ENCODE measurements around the gene SUPT5H.

SUPT5H gene

GRCh38 chr19:39419003-39419402, 26.4 kb upstream of the SUPT5H start:
- Histone ChIP-seq H3K9me3 (replicated peaks; ENCODE audit: low read length) (no peaks in the 10 kb centered on the region), H3K4me1 (ENCODE audit: control insufficient read depth, insufficient read depth, low read length) (peaks cover 12% of the 10 kb centered on the region), H3K36me3 (ENCODE audit: insufficient read depth, low read length) (peaks cover 58% of the 10 kb centered on the region), H3K4me2 (ENCODE audit: low read length) (no peak overlapping the region), H3K27me3 (ENCODE audit: control insufficient read depth, insufficient read depth, low read length) (no peaks in the 10 kb centered on the region), H3K4me3 (ENCODE audit: low read length) (no peak overlapping the region), H3K9ac (ENCODE audit: low read depth, low read length) (no peak overlapping the region)

DNA sequence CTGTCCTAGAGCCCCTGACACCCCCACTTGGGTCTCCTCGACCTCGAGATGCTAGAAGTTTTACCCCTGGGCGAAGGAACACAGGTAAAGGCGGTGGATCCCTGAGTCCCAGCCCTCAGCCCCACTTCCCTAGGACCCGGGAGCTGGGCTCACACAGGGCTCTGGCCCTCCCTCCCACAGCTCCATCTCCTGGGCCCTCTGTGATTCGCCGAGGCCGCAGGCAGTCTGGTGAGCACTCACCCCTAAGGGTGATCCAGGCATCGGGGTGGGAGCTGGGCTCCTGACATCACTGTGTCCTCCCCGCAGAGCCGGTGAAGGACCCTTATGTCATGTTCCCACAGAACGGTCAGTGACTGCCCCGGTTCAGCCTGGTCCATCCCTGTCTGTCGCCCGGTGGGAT, 24.6 kb upstream of the SUPT5H start:
- peaks cover 72% of the 10 kb centered on the region for H3K36me3 ChIP-seq (ENCODE audit: insufficient read depth, low read length)
- no peaks in the 10 kb centered on the region for H3K4me1 ChIP-seq (ENCODE audit: control insufficient read depth, insufficient read depth, low read length)
- no peaks in the 10 kb centered on the region for H3K27me3 ChIP-seq (ENCODE audit: control insufficient read depth, insufficient read depth, low read length)
- no peak overlapping the region for H3K4me3 ChIP-seq (ENCODE audit: low read length)
- H3K9ac ChIP-seq (ENCODE audit: low read depth, low read length): no peak overlapping the region
- no peak overlapping the region for H3K4me2 ChIP-seq (ENCODE audit: low read length)
- H3K9me3 ChIP-seq (replicated peaks; ENCODE audit: low read length): no peaks in the 10 kb centered on the region

DNA sequence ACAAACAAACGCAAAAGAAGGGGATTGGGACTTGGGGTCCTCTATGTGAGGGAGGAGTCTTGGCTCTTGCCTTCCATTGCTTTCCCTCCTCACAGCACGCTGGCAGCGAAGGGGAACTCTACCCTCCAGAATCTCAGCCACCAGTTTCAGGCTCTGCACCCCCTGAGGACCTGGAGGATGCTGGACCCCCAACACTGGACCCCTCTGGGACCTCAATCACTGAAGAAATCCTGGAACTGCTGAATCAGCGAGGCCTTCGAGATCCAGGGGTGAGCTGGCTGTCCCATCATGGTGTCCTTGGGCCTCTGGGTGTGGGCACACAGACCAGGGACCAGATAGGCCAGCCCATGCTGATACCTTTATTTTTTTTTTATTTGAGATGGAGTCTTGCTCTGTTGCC, 23.4 kb upstream of the SUPT5H start:
- Histone ChIP-seq H3K9ac (ENCODE audit: low read depth, low read length) (no peak overlapping the region), H3K36me3 (ENCODE audit: insufficient read depth, low read length) (peaks cover 68% of the 10 kb centered on the region), H3K4me1 (ENCODE audit: control insufficient read depth, insufficient read depth, low read length) (no peaks in the 10 kb centered on the region), H3K9me3 (replicated peaks; ENCODE audit: low read length) (no peaks in the 10 kb centered on the region), H3K4me3 (ENCODE audit: low read length) (no peak overlapping the region), H3K27me3 (ENCODE audit: control insufficient read depth, insufficient read depth, low read length) (no peaks in the 10 kb centered on the region), H3K4me2 (ENCODE audit: low read length) (no peak overlapping the region)

GRCh38 chr19:39423258-39424086, 21.9 kb upstream of the SUPT5H start:
- H3K27me3 ChIP-seq (ENCODE audit: control insufficient read depth, insufficient read depth, low read length): no peaks in the 10 kb centered on the region
- no peak overlapping the region for H3K4me3 ChIP-seq (ENCODE audit: low read length)
- H3K36me3 ChIP-seq (ENCODE audit: insufficient read depth, low read length): peaks cover 61% of the 10 kb centered on the region
- H3K4me1 ChIP-seq (ENCODE audit: control insufficient read depth, insufficient read depth, low read length): peaks cover 5% of the 10 kb centered on the region
- no peak overlapping the region for H3K4me2 ChIP-seq (ENCODE audit: low read length)
- no peak overlapping the region for H3K9ac ChIP-seq (ENCODE audit: low read depth, low read length)
- no peaks in the 10 kb centered on the region for H3K9me3 ChIP-seq (replicated peaks; ENCODE audit: low read length)

- H3K4me3 ChIP-seq (ENCODE audit: low read length): no peak overlapping the region
- H3K9ac ChIP-seq (ENCODE audit: low read depth, low read length): no peak overlapping the region
- H3K4me1 ChIP-seq (ENCODE audit: control insufficient read depth, insufficient read depth, low read length): peaks cover 12% of the 10 kb centered on the region
- H3K36me3 ChIP-seq (ENCODE audit: insufficient read depth, low read length): peaks cover 53% of the 10 kb centered on the region
- no peak overlapping the region for H3K4me2 ChIP-seq (ENCODE audit: low read length)
- H3K9me3 ChIP-seq (replicated peaks; ENCODE audit: low read length): no peaks in the 10 kb centered on the region
- no peaks in the 10 kb centered on the region for H3K27me3 ChIP-seq (ENCODE audit: control insufficient read depth, insufficient read depth, low read length)
Measured at GRCh38 chr19:39424934-39425333, 20.4 kb upstream of the SUPT5H start.

GRCh38 chr19:39425744-39426143, 19.6 kb upstream of the SUPT5H start:
- Histone ChIP-seq H3K4me1 (ENCODE audit: control insufficient read depth, insufficient read depth, low read length) (peaks cover 12% of the 10 kb centered on the region), H3K4me3 (ENCODE audit: low read length) (no peak overlapping the region), H3K36me3 (ENCODE audit: insufficient read depth, low read length) (peaks cover 45% of the 10 kb centered on the region), H3K9ac (ENCODE audit: low read depth, low read length) (no peak overlapping the region), H3K9me3 (replicated peaks; ENCODE audit: low read length) (no peaks in the 10 kb centered on the region), H3K27me3 (ENCODE audit: control insufficient read depth, insufficient read depth, low read length) (no peaks in the 10 kb centered on the region), H3K4me2 (ENCODE audit: low read length) (no peak overlapping the region)

DNA sequence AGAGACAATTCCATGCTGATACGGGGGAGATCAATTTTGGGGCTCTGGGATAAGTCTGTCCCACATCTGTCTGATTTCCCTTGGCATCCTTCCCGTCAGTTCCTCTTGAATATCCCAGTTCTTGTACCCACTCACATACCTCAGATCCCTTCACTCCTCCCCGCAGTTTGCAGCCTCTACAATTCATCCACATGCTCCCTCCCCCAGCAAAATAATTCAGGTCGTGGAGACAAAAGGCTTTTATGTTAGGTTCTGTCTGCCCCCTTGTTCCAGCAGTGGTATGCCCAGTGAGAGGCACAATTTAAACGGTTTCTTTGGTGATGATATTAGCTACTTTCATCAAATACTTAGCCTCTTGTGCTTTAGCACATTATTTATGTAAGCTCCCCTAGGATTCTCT, 19.2 kb upstream of the SUPT5H start:
- Histone ChIP-seq H3K27me3 (ENCODE audit: control insufficient read depth, insufficient read depth, low read length) (no peaks in the 10 kb centered on the region), H3K4me3 (ENCODE audit: low read length) (no peak overlapping the region), H3K9me3 (replicated peaks; ENCODE audit: low read length) (no peaks in the 10 kb centered on the region), H3K9ac (ENCODE audit: low read depth, low read length) (no peak overlapping the region), H3K36me3 (ENCODE audit: insufficient read depth, low read length) (peaks cover 41% of the 10 kb centered on the region), H3K4me1 (ENCODE audit: control insufficient read depth, insufficient read depth, low read length) (peaks cover 16% of the 10 kb centered on the region), H3K4me2 (ENCODE audit: low read length) (no peak overlapping the region)

DNA sequence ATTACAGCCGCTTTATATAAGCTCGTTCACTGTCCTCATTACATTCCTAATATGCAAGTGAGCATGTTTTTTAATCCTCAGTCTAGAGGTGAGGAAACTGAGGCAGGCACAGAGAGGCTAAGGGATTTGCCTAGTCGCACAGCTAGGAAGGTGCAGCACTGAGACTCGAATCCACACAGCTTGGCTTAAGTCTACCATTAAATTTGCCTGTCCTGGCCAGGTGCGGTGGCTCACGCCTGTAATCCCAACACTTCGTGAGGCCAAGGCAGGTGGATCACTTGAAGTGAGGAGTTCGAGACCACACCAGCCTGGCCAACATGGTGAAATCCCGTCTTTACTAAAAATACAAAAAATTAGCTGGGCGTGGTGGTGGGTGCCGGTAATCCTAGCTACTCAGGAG, 17.7 kb upstream of the SUPT5H start:
- Histone ChIP-seq H3K36me3 (ENCODE audit: insufficient read depth, low read length) (peaks cover 37% of the 10 kb centered on the region), H3K4me3 (ENCODE audit: low read length) (no peak overlapping the region), H3K4me2 (ENCODE audit: low read length) (no peak overlapping the region), H3K4me1 (ENCODE audit: control insufficient read depth, insufficient read depth, low read length) (peaks cover 18% of the 10 kb centered on the region), H3K27me3 (ENCODE audit: control insufficient read depth, insufficient read depth, low read length) (no peaks in the 10 kb centered on the region), H3K9ac (ENCODE audit: low read depth, low read length) (peak overlapping the region; percentile 52), H3K9me3 (replicated peaks; ENCODE audit: low read length) (no peaks in the 10 kb centered on the region)

GRCh38 chr19:39428283-39429112, 16.9 kb upstream of the SUPT5H start:
- Histone ChIP-seq H3K4me3 (ENCODE audit: low read length) (peak overlapping the region; percentile 35), H3K4me2 (ENCODE audit: low read length) (peak overlapping the region; percentile 62), H3K36me3 (ENCODE audit: insufficient read depth, low read length) (peaks cover 37% of the 10 kb centered on the region), H3K4me1 (ENCODE audit: control insufficient read depth, insufficient read depth, low read length) (peaks cover 19% of the 10 kb centered on the region), H3K9me3 (replicated peaks; ENCODE audit: low read length) (no peaks in the 10 kb centered on the region), H3K27me3 (ENCODE audit: control insufficient read depth, insufficient read depth, low read length) (no peaks in the 10 kb centered on the region), H3K9ac (ENCODE audit: low read depth, low read length) (peak overlapping the region; percentile 52)

DNA sequence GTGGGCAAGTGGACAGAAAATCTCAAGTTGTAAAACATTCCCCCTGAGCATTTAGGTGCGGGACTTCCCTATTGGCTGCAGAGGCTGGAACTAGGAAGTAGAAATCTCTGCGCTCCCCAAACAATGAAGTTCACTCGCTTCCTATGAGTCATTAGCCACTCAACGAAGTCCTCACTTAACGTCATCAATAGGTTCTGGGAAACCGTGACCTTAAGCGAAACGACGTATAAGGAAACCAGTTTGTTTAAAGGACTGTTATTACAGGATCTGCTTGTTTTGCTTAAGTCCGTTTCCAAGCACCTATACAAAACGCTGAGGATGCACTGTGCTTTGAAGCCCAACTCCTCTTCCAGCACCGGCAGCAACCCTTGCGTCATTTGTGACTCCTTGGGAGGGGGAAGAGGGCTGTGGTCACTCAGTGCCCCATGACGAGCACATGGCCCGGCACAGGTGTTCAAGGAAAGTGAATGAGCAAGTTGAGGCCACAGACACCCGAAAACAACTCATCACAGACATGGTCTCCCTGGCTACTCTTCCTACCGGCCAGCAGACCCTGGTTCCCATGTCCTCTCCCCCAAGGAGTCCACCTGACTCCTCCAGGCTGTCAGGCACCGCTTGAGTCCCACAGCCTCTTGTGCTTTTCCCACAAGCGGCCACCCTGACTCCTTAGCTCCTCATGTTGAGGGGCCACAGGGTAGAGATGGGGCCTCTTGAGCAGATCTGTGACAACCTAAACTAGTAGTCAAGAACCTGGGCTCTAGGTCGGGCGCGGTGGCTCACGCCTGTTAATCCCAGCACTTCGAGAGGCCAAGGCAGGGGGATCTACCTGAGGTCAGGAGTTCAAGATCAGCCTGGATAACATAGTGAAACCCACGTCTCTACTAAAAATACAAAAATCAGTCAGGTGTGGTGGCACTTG, 14.4 kb upstream of the SUPT5H start:
- Histone ChIP-seq H3K9ac (ENCODE audit: low read depth, low read length) (peak overlapping the region; percentile 41), H3K4me1 (ENCODE audit: control insufficient read depth, insufficient read depth, low read length) (peaks cover 34% of the 10 kb centered on the region), H3K4me3 (ENCODE audit: low read length) (no peak overlapping the region)

DNA sequence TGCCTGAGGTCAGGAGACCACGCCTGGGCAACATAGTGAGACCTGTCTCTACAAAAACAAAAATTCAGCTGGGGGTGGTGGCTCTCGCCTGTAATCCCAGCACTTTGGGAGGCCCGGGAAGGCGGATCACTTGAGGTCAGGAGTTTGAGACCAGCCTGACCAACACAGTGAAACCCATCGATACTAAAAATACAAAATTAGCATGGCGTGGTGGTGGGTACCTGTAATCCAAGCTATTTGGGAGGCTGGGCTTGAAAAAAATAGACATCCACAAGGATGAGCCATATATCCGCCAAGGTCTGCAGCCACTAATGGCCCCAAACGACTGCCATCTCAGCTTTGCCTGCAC, 12.7 kb upstream of the SUPT5H start:
- Histone ChIP-seq H3K4me2 (ENCODE audit: low read length) (no peak overlapping the region), H3K27me3 (ENCODE audit: control insufficient read depth, insufficient read depth, low read length) (no peaks in the 10 kb centered on the region), H3K9me3 (replicated peaks; ENCODE audit: low read length) (no peaks in the 10 kb centered on the region), H3K4me1 (ENCODE audit: control insufficient read depth, insufficient read depth, low read length) (peaks cover 41% of the 10 kb centered on the region), H3K9ac (ENCODE audit: low read depth, low read length) (no peak overlapping the region), H3K36me3 (ENCODE audit: insufficient read depth, low read length) (peaks cover 33% of the 10 kb centered on the region), H3K4me3 (ENCODE audit: low read length) (no peak overlapping the region)

More for the DNA sequence above, 14.4 kb upstream of the SUPT5H start:
- H3K27me3 ChIP-seq (ENCODE audit: control insufficient read depth, insufficient read depth, low read length): no peaks in the 10 kb centered on the region
- H3K36me3 ChIP-seq (ENCODE audit: insufficient read depth, low read length): peaks cover 33% of the 10 kb centered on the region
- H3K9me3 ChIP-seq (replicated peaks; ENCODE audit: low read length): no peaks in the 10 kb centered on the region
- H3K4me2 ChIP-seq (ENCODE audit: low read length): peak overlapping the region; percentile 11

All from skeletal muscle satellite cell (primary cell).